WTC11 (cell line): Measurements from ENCODE around the gene KCNN4.

Experiments
- CBFB ChIP-seq: sonication (generic); formaldehyde crosslinking; IDR thresholded peaks from 2 replicates; pipeline ENCODE4 v1.8.1; 2022; ENCODE audit warnings: mild to moderate bottlenecking, low read depth, missing genetic modification reagents
- CREB1 ChIP-seq: sonication (generic); formaldehyde crosslinking; IDR thresholded peaks from 2 replicates; pipeline ENCODE4 v1.8.0; 2023; ENCODE audit warnings: mild to moderate bottlenecking, missing genetic modification reagents
- ETV6 ChIP-seq: sonication (generic); formaldehyde crosslinking; IDR thresholded peaks from 2 replicates; pipeline ENCODE4 v1.8.1; 2022; ENCODE audit warnings: mild to moderate bottlenecking, missing genetic modification reagents
- NR2C2 ChIP-seq: sonication (generic); formaldehyde crosslinking; IDR thresholded peaks from 2 replicates; pipeline ENCODE4 v1.8.0; 2022; ENCODE audit warnings: mild to moderate bottlenecking, missing genetic modification reagents
- TF ChIP-seq, protein P1 (sequence below): sonication (generic); formaldehyde crosslinking; IDR thresholded peaks from 2 replicates; pipeline ENCODE4 v1.8.0; 2022; ENCODE audit warnings: mild to moderate bottlenecking, missing genetic modification reagents
- TF ChIP-seq, protein P2 (sequence below): fragments of 200-600 bp; IDR thresholded peaks from 2 replicates; pipeline ENCODE4 v1.8.0; 2022; ENCODE audit warnings: antibody characterized with exemption
- TF ChIP-seq, protein P3 (sequence below): sonication (generic); formaldehyde crosslinking; conservative IDR thresholded peaks from 2 replicates; pipeline ENCODE4 v1.8.1; 2022; ENCODE audit warnings: mild to moderate bottlenecking, missing genetic modification reagents
- TF ChIP-seq, protein P4 (sequence below): sonication (generic); formaldehyde crosslinking; IDR thresholded peaks from 2 replicates; pipeline ENCODE4 v1.8.1; 2022; ENCODE audit warnings: low read depth, mild to moderate bottlenecking, moderate library complexity, missing genetic modification reagents, borderline replicate concordance
- TF ChIP-seq, protein P5 (sequence below): fragments of 250-450 bp; sonication (Bioruptor Pico); IDR thresholded peaks from 2 replicates; pipeline ENCODE4 v1.9.0; 2021; ENCODE audit warnings: moderate library complexity, mild to moderate bottlenecking, inconsistent platforms, borderline replicate concordance

DNA sequence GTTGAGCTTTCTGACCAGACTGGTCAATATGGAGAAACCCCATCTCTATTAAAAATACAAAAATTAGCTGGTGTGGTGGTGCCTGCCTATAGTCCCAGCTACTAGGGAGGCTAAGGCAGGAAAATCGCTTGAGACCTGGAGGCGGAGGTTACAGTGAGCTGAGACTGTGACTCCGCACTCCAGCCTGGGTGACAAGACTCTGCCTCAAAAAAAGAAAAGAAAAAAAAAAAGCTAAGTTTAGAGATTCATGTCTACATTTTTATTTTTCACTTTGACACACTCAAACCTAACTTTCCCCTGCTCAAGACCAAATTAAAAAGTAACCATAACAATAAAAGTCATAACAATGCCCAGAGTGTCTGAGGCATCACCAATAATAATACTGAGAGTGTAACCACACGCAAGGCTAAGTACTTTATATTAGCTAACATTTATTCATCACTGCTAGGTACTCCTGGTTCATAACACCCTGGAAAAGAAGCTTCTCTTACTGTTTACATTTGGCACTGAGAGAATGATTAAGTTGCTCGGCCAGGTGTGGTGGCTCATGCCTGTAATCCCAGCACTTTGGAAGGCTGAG lies 59.2 kb downstream of the KCNN4 start:
- TF ChIP-seq, protein P1, sequence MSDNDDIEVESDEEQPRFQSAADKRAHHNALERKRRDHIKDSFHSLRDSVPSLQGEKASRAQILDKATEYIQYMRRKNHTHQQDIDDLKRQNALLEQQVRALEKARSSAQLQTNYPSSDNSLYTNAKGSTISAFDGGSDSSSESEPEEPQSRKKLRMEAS (CRISPR knock-in tag), result no peak
- TF ChIP-seq, protein P2, sequence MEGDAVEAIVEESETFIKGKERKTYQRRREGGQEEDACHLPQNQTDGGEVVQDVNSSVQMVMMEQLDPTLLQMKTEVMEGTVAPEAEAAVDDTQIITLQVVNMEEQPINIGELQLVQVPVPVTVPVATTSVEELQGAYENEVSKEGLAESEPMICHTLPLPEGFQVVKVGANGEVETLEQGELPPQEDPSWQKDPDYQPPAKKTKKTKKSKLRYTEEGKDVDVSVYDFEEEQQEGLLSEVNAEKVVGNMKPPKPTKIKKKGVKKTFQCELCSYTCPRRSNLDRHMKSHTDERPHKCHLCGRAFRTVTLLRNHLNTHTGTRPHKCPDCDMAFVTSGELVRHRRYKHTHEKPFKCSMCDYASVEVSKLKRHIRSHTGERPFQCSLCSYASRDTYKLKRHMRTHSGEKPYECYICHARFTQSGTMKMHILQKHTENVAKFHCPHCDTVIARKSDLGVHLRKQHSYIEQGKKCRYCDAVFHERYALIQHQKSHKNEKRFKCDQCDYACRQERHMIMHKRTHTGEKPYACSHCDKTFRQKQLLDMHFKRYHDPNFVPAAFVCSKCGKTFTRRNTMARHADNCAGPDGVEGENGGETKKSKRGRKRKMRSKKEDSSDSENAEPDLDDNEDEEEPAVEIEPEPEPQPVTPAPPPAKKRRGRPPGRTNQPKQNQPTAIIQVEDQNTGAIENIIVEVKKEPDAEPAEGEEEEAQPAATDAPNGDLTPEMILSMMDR, result no peak
- TF ChIP-seq, protein P3, sequence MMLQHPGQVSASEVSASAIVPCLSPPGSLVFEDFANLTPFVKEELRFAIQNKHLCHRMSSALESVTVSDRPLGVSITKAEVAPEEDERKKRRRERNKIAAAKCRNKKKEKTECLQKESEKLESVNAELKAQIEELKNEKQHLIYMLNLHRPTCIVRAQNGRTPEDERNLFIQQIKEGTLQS (CRISPR knock-in tag), result no peak
- TF ChIP-seq CBFB (CRISPR knock-in tag) (no peak), ETV6 (CRISPR knock-in tag) (no peak), CREB1 (CRISPR knock-in tag) (no peak), NR2C2 (CRISPR knock-in tag) (no peak)
- TF ChIP-seq, protein P4, sequence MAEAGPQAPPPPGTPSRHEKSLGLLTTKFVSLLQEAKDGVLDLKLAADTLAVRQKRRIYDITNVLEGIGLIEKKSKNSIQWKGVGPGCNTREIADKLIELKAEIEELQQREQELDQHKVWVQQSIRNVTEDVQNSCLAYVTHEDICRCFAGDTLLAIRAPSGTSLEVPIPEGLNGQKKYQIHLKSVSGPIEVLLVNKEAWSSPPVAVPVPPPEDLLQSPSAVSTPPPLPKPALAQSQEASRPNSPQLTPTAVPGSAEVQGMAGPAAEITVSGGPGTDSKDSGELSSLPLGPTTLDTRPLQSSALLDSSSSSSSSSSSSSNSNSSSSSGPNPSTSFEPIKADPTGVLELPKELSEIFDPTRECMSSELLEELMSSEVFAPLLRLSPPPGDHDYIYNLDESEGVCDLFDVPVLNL (CRISPR knock-in tag), result no peak
- TF ChIP-seq, protein P5, sequence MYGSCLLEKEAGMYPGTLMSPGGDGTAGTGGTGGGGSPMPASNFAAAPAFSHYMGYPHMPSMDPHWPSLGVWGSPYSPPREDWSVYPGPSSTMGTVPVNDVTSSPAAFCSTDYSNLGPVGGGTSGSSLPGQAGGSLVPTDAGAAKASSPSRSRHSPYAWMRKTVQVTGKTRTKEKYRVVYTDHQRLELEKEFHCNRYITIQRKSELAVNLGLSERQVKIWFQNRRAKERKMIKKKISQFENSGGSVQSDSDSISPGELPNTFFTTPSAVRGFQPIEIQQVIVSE (CRISPR knock-in tag), result no peak
